Endothelial cell of umbilical vein (primary cell): ENCODE measurements around the gene UBE2D2. TPM values are rescaled to one million over a fixed set of nuclear protein-coding genes. Genes with fewer than 3 reads are reported as not detected.
A peak's percentile ranks its signal among the peaks of the same experiment; 100 is the strongest.

ENCODE experiments used
- BruUV-seq: library from RNA; stranded (reverse); fragments of 400-500 nt; replicated peaks from 2 replicates; lab custom pipeline; 2021; lab: Mats Ljungman, UMichigan
- CTCF ChIA-PET: fragments of 300-600, 350-600 bp; sonication (Branson Sonifier 250); formaldehyde crosslinking; loops from one replicate; lab custom pipeline; 2021; ENCODE audit warnings: antibody characterized with exemption, inconsistent platforms; lab: Charles Lee
- POLR2A ChIA-PET: fragments of 300-600, 350-600 bp; sonication (Branson Sonifier 250); formaldehyde crosslinking; loops from one replicate; lab custom pipeline; 2021; ENCODE audit warnings: antibody characterized with exemption, inconsistent platforms; lab: Charles Lee
- DNase-seq: peaks from one replicate; pipeline ENCODE4 v3.0.0-alpha.2; 2011; ENCODE audit warnings: low read depth, low spot score
- FAIRE-seq: peaks from 2 replicates; lab custom pipeline; 2011; peaks lifted over from hg19 to GRCh38; lab: Jason Lieb, UNC
- H2AFZ ChIP-seq: 2 replicates; pipeline ENCODE4 v1.6.0; 2012; ENCODE audit warnings: low read depth, low read length, control low read depth, inconsistent platforms
- H3K27ac ChIP-seq: 2 replicates; pipeline ENCODE4 v1.5.1; 2011; ENCODE audit warnings: low read depth, mild to moderate bottlenecking, control low read depth, low read length, moderate library complexity; ENCODE audit not compliant: insufficient read depth
- H3K27me3 ChIP-seq, 2 experiments: 2 replicates each; pipeline versions ENCODE4 v1.6.0 to v1.6.1; 2011; ENCODE audit warnings: low read length in 2 of 2, mixed read lengths in 1 of 2; ENCODE audit not compliant: control insufficient read depth in 2 of 2, insufficient read depth in 2 of 2
- H3K36me3 ChIP-seq, 2 experiments: 2 replicates in 1 of 2; 3 replicates in 1 of 2; pipeline ENCODE4 v1.5.1; 2011; ENCODE audit warnings: low read length in 2 of 2, mild to moderate bottlenecking in 1 of 2, moderate library complexity in 1 of 2; ENCODE audit not compliant: control insufficient read depth in 2 of 2, insufficient read depth in 2 of 2; ENCODE audit errors: extremely low read depth in 1 of 2
- H3K4me1 ChIP-seq: 3 replicates; pipeline ENCODE4 v1.5.1; 2011; ENCODE audit warnings: mild to moderate bottlenecking, low read length; ENCODE audit not compliant: control insufficient read depth, insufficient read depth; ENCODE audit errors: extremely low read depth
- H3K4me2 ChIP-seq: 2 replicates; pipeline ENCODE4 v1.6.1; 2011; ENCODE audit warnings: low read length, control low read depth, mixed read lengths; ENCODE audit not compliant: insufficient read depth
- H3K4me3 ChIP-seq, 3 experiments: fragments of 200-600 bp in 1 of 3; sonication (generic), shearing (Covaris generic) in 1 of 3; replicated peaks in 1 of 3; 2 replicates each; pipeline ENCODE4 v1.5.1; 2011 to 2016; ENCODE audit warnings: control low read depth in 3 of 3, low read length in 3 of 3, mild to moderate bottlenecking in 2 of 3, inconsistent platforms in 1 of 3, low read depth in 1 of 3, moderate library complexity in 1 of 3; ENCODE audit not compliant: insufficient read depth in 1 of 3
- H3K79me2 ChIP-seq: 2 replicates; pipeline ENCODE4 v1.6.0; 2012; ENCODE audit warnings: low read length, inconsistent platforms; ENCODE audit not compliant: control insufficient read depth, insufficient read depth
- H3K9ac ChIP-seq: replicated peaks from 2 replicates; pipeline ENCODE3; 2011; ENCODE audit warnings: low read length, control low read depth; ENCODE audit not compliant: insufficient read depth; ENCODE audit errors: extremely low read depth
- H3K9me1 ChIP-seq: replicated peaks from 3 replicates; pipeline ENCODE4 v1.6.0; 2011; ENCODE audit warnings: mild to moderate bottlenecking, low read length; ENCODE audit not compliant: control insufficient read depth, insufficient read depth; ENCODE audit errors: extremely low read depth
- H3K9me3 ChIP-seq: replicated peaks from 2 replicates; pipeline ENCODE4 v1.5.1; 2012; ENCODE audit warnings: low read length, inconsistent platforms; ENCODE audit not compliant: control insufficient read depth, insufficient read depth
- H4K20me1 ChIP-seq: replicated peaks from 2 replicates; pipeline ENCODE3; 2011; ENCODE audit warnings: mild to moderate bottlenecking, low read length; ENCODE audit not compliant: control insufficient read depth, insufficient read depth; ENCODE audit errors: extremely low read depth
- CTCF ChIP-seq, 2 donors: IDR thresholded peaks; 1 replicate in 1 of 2; 2 replicates in 1 of 2; pipeline ENCODE4 v1.5.1; 2011; ENCODE audit warnings: low read length in 2 of 2, mild to moderate bottlenecking in 2 of 2, moderate library complexity in 2 of 2, control low read depth in 1 of 2, inconsistent platforms in 1 of 2, low read depth in 1 of 2; ENCODE audit not compliant: insufficient read depth in 1 of 2; ENCODE audit errors: extremely low read depth in 1 of 2
- EZH2 ChIP-seq: IDR thresholded peaks from 2 replicates; pipeline ENCODE4 v1.6.1; 2012; ENCODE audit warnings: borderline replicate concordance, low read depth, mild to moderate bottlenecking, moderate library complexity, low read length, inconsistent platforms; ENCODE audit not compliant: severe bottlenecking
- FOS ChIP-seq: IDR thresholded peaks from 2 replicates; pipeline ENCODE4 v1.6.1; 2011; ENCODE audit warnings: mild to moderate bottlenecking, low read length, moderate library complexity, borderline replicate concordance; ENCODE audit not compliant: insufficient read depth
- GATA2 ChIP-seq: IDR thresholded peaks from 2 replicates; pipeline ENCODE4 v1.7.0; 2011; ENCODE audit warnings: low read depth, mild to moderate bottlenecking, moderate library complexity, mixed read lengths, low read length; ENCODE audit not compliant: insufficient read length, insufficient read depth
- JUN ChIP-seq: IDR thresholded peaks from 2 replicates; pipeline ENCODE4 v1.6.1; 2011; ENCODE audit warnings: borderline replicate concordance, low read depth; ENCODE audit not compliant: insufficient read length, insufficient read depth
- MYC ChIP-seq: IDR thresholded peaks from one replicate; pipeline ENCODE4 v1.6.1; 2011; ENCODE audit warnings: mild to moderate bottlenecking, low read depth, low read length
- POLR2A ChIP-seq: IDR thresholded peaks from 2 replicates; pipeline ENCODE4 v1.6.1; 2012; ENCODE audit warnings: low read depth, mild to moderate bottlenecking, control low read depth, low read length
- POLR2AphosphoS5 ChIP-seq: IDR thresholded peaks from 2 replicates; pipeline ENCODE4 v1.6.1; 2012; ENCODE audit warnings: low read depth, mild to moderate bottlenecking, control low read depth, low read length, moderate library complexity; ENCODE audit not compliant: insufficient read depth
- dilution Hi-C: fragments of 300-500 bp; cut with MboI; formaldehyde crosslinking; loops from one replicate; pipeline ENCODE4 v1.15.0; 2019; ENCODE audit warnings: low sequenced_read_pairs; ENCODE audit not compliant: extremely low pct_ligation_motif_present
- intact Hi-C: fragments of 100-400 bp; cut with micrococcal nuclease; formaldehyde crosslinking; loops from one replicate; pipeline ENCODE4 v1.10.0; 2022
- polyA plus RNA-seq, 4 experiments: library from polyadenylated mRNA; depleted of rRNA in 3 of 4; stranded (reverse) in 3 of 4; unstranded in 1 of 4; fragments of >200 nt; gene quantifications; 2 replicates each; pipeline versions ENCODE4 v1.2.1 to v1.2.3, GENCODE V29; 2011 to 2012; ENCODE audit warnings: missing spikeins in 1 of 4
- total RNA-seq: library from RNA; stranded (reverse); gene quantifications from 2 replicates; pipeline ENCODE4 v1.2.3, GENCODE V29; 2021

UBE2D2 gene
- total and polyA plus RNA-seq, 2 donors (not counting 3 experiments of a cell fraction or from before 2014, with no cell fraction given) = 45.0 to 156 TPM

GRCh38 chr5:139636975-139637408 lies 75.9 kb downstream of the UBE2D2 start:
- H2AFZ ChIP-seq = no peak overlapping the region
- CTCF ChIA-PET = interaction anchor here (1.3 to 10.3 kb wide), 8 partner anchors 13 to 130 kb away, joined by 5 to 240 read pairs (median 21); partner anchors contain the start of gene CXXC5
- no peak overlapping the region for H3K27ac ChIP-seq
- no peak overlapping the region for H3K9ac ChIP-seq
- dilution Hi-C loops = no loop called here
- FAIRE-seq (peak; percentile 67), DNase-seq (no peak)
- TF ChIP-seq EZH2 (no peak), JUN (peak; percentile 41)
- no peaks in the 10 kb centered on the region for H3K9me1 ChIP-seq
- H3K27me3 ChIP-seq = no peaks in the 10 kb centered on the region
- intact Hi-C loops = loop anchor here (1.0 to 2.0 kb wide), 2 partner anchors 11 to 34 kb away; partner anchors contain the start of gene CXXC5
- no TSS peak for BruUV-seq
- peaks cover 22% of the 10 kb centered on the region for H3K4me1 ChIP-seq
- peak overlapping the region; percentile 53 for H3K4me2 ChIP-seq
- H3K79me2 ChIP-seq = no peaks in the 10 kb centered on the region
- peaks cover 2% of the 10 kb centered on the region for H4K20me1 ChIP-seq
- H3K36me3 ChIP-seq = no peaks in the 10 kb centered on the region
- POLR2A ChIA-PET = interaction anchor here (0.7 to 1.5 kb wide), 2 partner anchors 11 to 21 kb away, joined by 7 read pairs; partner anchors contain the start of gene CXXC5
- H3K9me3 ChIP-seq = no peaks in the 10 kb centered on the region
- H3K4me3 ChIP-seq = peak overlapping the region in 1 of 3 experiments; percentile 12

- Histone ChIP-seq H3K4me2 (peak overlapping the region; percentile 33), H3K9me3 (no peaks in the 10 kb centered on the region), H3K9me1 (no peaks in the 10 kb centered on the region), H2AFZ (no peak overlapping the region), H3K4me1 (peaks cover 22% of the 10 kb centered on the region), H3K79me2 (no peaks in the 10 kb centered on the region), H3K36me3 (no peaks in the 10 kb centered on the region), H3K27ac (no peak overlapping the region), H3K27me3 (no peaks in the 10 kb centered on the region), H4K20me1 (peaks cover 2% of the 10 kb centered on the region), H3K4me3 (peak overlapping the region in 1 of 3 experiments; percentile 22), H3K9ac (no peak overlapping the region)
- dilution Hi-C loops = no loop called here
- peak; percentile 74 for FAIRE-seq
- TF ChIP-seq FOS (no peak), EZH2 (peak; percentile 23), POLR2AphosphoS5 (peak; percentile 31), MYC (no peak), POLR2A (no peak), CTCF (IDR thresholded peaks at IDR 0.05; ENCODE audit: extremely low read depth in 1 of 2, insufficient read depth in 1 of 2, low read depth in 1 of 2, low read length in 2 of 2) (peak in 1 of 2 donors; percentile 3), GATA2 (no peak)
- intact Hi-C loops = loop anchor here (1.0 to 2.0 kb wide), 2 partner anchors 11 to 33 kb away; partner anchors contain the start of gene CXXC5
- DNase-seq = peak; percentile 55
- ChIA-PET CTCF (interaction anchor here (0.7 to 10.3 kb wide), 8 partner anchors 9 to 130 kb away, joined by 3 to 240 read pairs (median 10); partner anchors contain the start of gene CXXC5), POLR2A (interaction anchor here (0.5 to 1.5 kb wide), 3 partner anchors 11 to 21 kb away, joined by 3 to 7 read pairs (median 7); partner anchors contain the start of gene CXXC5)
- no TSS peak for BruUV-seq
Observed at GRCh38 chr5:139637438-139638089, 76.4 kb downstream of the UBE2D2 start.
